Lower leg skin (tissue), 3 donors: ENCODE data around the gene COL24A1.

Experiments
- CTCF ChIP-seq, 3 donors: fragments of 450-650 bp; IDR thresholded peaks; one replicate each; pipeline ENCODE4 v1.5.1; 2016; ENCODE audit warnings: antibody characterized with exemption in 3 of 3, mild to moderate bottlenecking in 3 of 3, moderate library complexity in 2 of 3
- POLR2A ChIP-seq, 2 donors: fragments of 450-650 bp; IDR thresholded peaks; one replicate each; pipeline ENCODE4 v1.6.1; 2016 to 2017; ENCODE audit warnings: antibody characterized with exemption in 2 of 2, mild to moderate bottlenecking in 1 of 2, moderate library complexity in 1 of 2

- TF ChIP-seq CTCF (IDR thresholded peaks at IDR 0.05) (no peak), POLR2A (IDR thresholded peaks at IDR 0.05) (no peak)
These were observed 333.9 kb downstream of the COL24A1 start for GRCh38 chr1:85822696-85823095.
